ENCODE results near the gene RHBDD1.

The RHBDD1 gene

GRCh38 chr2:226888971-226889370, 53.1 kb downstream of the RHBDD1 start:
- no peak for DNase-seq

GRCh38 chr2:226890286-226890685, 54.4 kb downstream of the RHBDD1 start:
- no peak for DNase-seq

GRCh38 chr2:226891780-226892590, 56.1 kb downstream of the RHBDD1 start:
- DNase-seq: no peak

- DNase-seq: no peak
These were observed 56.9 kb downstream of the RHBDD1 start for GRCh38 chr2:226892729-226893128.

GRCh38 chr2:226893216-226893615, 57.4 kb downstream of the RHBDD1 start:
- DNase-seq: no peak

GRCh38 chr2:226894752-226895151, 58.9 kb downstream of the RHBDD1 start:
- DNase-seq: no peak

- no peak for DNase-seq
These were observed 59.7 kb downstream of the RHBDD1 start for GRCh38 chr2:226895579-226895978.

GRCh38 chr2:226898121-226898520, 62.3 kb downstream of the RHBDD1 start:
- DNase-seq: no peak

- no peak for DNase-seq
These were observed 63.0 kb downstream of the RHBDD1 start for GRCh38 chr2:226898897-226899296.

GRCh38 chr2:226902041-226902966, 66.5 kb downstream of the RHBDD1 start:
- no peak for DNase-seq

- no peak for DNase-seq
These were observed 67.3 kb downstream of the RHBDD1 start for GRCh38 chr2:226903179-226903578.

- DNase-seq: no peak
These were observed 68.7 kb downstream of the RHBDD1 start for GRCh38 chr2:226904592-226904991.

- no peak for DNase-seq
These were observed 69.9 kb downstream of the RHBDD1 start for GRCh38 chr2:226905718-226906117.

- no peak for DNase-seq
These were observed 70.4 kb downstream of the RHBDD1 start for GRCh38 chr2:226906163-226906693.

- DNase-seq: no peak
These were observed 73.3 kb downstream of the RHBDD1 start for GRCh38 chr2:226909126-226909525.

GRCh38 chr2:226909836-226910235, 74.0 kb downstream of the RHBDD1 start:
- no peak for DNase-seq

GRCh38 chr2:226910384-226910783, 74.5 kb downstream of the RHBDD1 start:
- no peak for DNase-seq

- no peak for DNase-seq
These were observed 76.1 kb downstream of the RHBDD1 start for GRCh38 chr2:226911932-226912331.

GRCh38 chr2:226913641-226914040, 77.8 kb downstream of the RHBDD1 start:
- no peak for DNase-seq

- DNase-seq: no peak
These were observed 80.0 kb downstream of the RHBDD1 start for GRCh38 chr2:226915846-226916360.

GRCh38 chr2:226916669-226917068, 80.8 kb downstream of the RHBDD1 start:
- no peak for DNase-seq

GRCh38 chr2:226932443-226932842, 96.6 kb downstream of the RHBDD1 start:
- DNase-seq: no peak

GRCh38 chr2:226934546-226935201, 98.8 kb downstream of the RHBDD1 start:
- DNase-seq: no peak
